PFSK-1 (cell line): ENCODE results near the gene PDPK1.

Source experiments
- FOXP2 ChIP-seq: optimal IDR thresholded peaks from 2 replicates; pipeline ENCODE3; 2011; ENCODE audit warnings: borderline replicate concordance, control low read depth, inconsistent platforms; ENCODE audit not compliant: insufficient read depth; ENCODE audit errors: extremely low read length, extremely low read depth
- POLR2AphosphoS5 ChIP-seq: IDR thresholded peaks from 2 replicates; pipeline ENCODE4 v1.6.1; 2012; ENCODE audit warnings: low read depth, mild to moderate bottlenecking, control low read depth, low read length, moderate library complexity
- SIN3A ChIP-seq: IDR thresholded peaks from 2 replicates; pipeline ENCODE4 v1.6.1; 2012; ENCODE audit warnings: mild to moderate bottlenecking, low read length, moderate library complexity, borderline replicate concordance; ENCODE audit not compliant: insufficient read depth
- TAF1 ChIP-seq: IDR thresholded peaks from 2 replicates; pipeline ENCODE4 v1.6.1; 2012; ENCODE audit warnings: low read length, control low read depth, borderline replicate concordance; ENCODE audit not compliant: insufficient read depth
- TF ChIP-seq, protein P1 (sequence below), 2 experiments: IDR thresholded peaks; 2 replicates each; pipeline versions ENCODE4 v1.6.1 to v1.8.0; 2011 to 2012; ENCODE audit warnings: low read depth in 2 of 2, low read length in 2 of 2, control low read depth in 1 of 2, inconsistent platforms in 1 of 2, mild to moderate bottlenecking in 1 of 2, moderate library complexity in 1 of 2; ENCODE audit not compliant: insufficient read depth in 1 of 2

The PDPK1 gene

GRCh38 chr16:2516391-2517240, 21.2 kb upstream of the PDPK1 start:
- TF ChIP-seq POLR2AphosphoS5 (no peak), TAF1 (no peak), SIN3A (no peak), FOXP2 (no peak)
- TF ChIP-seq, protein P1, sequence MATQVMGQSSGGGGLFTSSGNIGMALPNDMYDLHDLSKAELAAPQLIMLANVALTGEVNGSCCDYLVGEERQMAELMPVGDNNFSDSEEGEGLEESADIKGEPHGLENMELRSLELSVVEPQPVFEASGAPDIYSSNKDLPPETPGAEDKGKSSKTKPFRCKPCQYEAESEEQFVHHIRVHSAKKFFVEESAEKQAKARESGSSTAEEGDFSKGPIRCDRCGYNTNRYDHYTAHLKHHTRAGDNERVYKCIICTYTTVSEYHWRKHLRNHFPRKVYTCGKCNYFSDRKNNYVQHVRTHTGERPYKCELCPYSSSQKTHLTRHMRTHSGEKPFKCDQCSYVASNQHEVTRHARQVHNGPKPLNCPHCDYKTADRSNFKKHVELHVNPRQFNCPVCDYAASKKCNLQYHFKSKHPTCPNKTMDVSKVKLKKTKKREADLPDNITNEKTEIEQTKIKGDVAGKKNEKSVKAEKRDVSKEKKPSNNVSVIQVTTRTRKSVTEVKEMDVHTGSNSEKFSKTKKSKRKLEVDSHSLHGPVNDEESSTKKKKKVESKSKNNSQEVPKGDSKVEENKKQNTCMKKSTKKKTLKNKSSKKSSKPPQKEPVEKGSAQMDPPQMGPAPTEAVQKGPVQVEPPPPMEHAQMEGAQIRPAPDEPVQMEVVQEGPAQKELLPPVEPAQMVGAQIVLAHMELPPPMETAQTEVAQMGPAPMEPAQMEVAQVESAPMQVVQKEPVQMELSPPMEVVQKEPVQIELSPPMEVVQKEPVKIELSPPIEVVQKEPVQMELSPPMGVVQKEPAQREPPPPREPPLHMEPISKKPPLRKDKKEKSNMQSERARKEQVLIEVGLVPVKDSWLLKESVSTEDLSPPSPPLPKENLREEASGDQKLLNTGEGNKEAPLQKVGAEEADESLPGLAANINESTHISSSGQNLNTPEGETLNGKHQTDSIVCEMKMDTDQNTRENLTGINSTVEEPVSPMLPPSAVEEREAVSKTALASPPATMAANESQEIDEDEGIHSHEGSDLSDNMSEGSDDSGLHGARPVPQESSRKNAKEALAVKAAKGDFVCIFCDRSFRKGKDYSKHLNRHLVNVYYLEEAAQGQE (IDR thresholded peaks at IDR 0.05; ENCODE audit: insufficient read depth in 1 of 2, low read depth in 2 of 2, low read length in 2 of 2): no peak

GRCh38 chr16:2517954-2518605, 19.7 kb upstream of the PDPK1 start:
- TF ChIP-seq FOXP2: no peak
- no peak for TF ChIP-seq POLR2AphosphoS5
- TF ChIP-seq SIN3A: no peak
- TF ChIP-seq, protein P1 (IDR thresholded peaks at IDR 0.05; ENCODE audit: insufficient read depth in 1 of 2, low read depth in 2 of 2, low read length in 2 of 2): no peak
- TF ChIP-seq TAF1: no peak

- TF ChIP-seq FOXP2 (no peak), POLR2AphosphoS5 (no peak), TAF1 (no peak), SIN3A (no peak)
- TF ChIP-seq, protein P1 (IDR thresholded peaks at IDR 0.05; ENCODE audit: insufficient read depth in 1 of 2, low read depth in 2 of 2, low read length in 2 of 2): no peak
These were observed 18.8 kb upstream of the PDPK1 start for GRCh38 chr16:2518823-2519710.

- TF ChIP-seq TAF1: no peak
- no peak for TF ChIP-seq POLR2AphosphoS5
- TF ChIP-seq SIN3A: no peak
- TF ChIP-seq FOXP2: no peak
- TF ChIP-seq, protein P1 (IDR thresholded peaks at IDR 0.05; ENCODE audit: insufficient read depth in 1 of 2, low read depth in 2 of 2, low read length in 2 of 2): no peak
These were observed 18.1 kb upstream of the PDPK1 start for GRCh38 chr16:2519711-2520080.
